Peyer's patch (tissue), 4 donors: Measurements from ENCODE around the gene RAB34. TPM values are rescaled to one million over a fixed set of nuclear protein-coding genes. Genes with fewer than 3 reads are reported as not detected.

Source experiments
- DNase-seq, 3 donors: peaks; one replicate each; pipeline ENCODE4 v3.0.0-alpha.2; 2017 to 2019
- H3K27ac ChIP-seq, 4 donors: fragments of 200-600 bp; sonication (generic); one replicate each; pipeline ENCODE4 v1.5.1; 2016 to 2019
- H3K27me3 ChIP-seq, 2 donors: fragments of 200-600 bp; sonication (generic); one replicate each; pipeline ENCODE4 v1.5.1; 2019
- H3K36me3 ChIP-seq, 3 donors: fragments of 200-600 bp; sonication (generic); one replicate each; pipeline ENCODE4 v1.5.1; 2016 to 2019
- H3K4me1 ChIP-seq, 4 donors: fragments of 200-600 bp; sonication (generic); one replicate each; pipeline ENCODE4 v1.5.1; 2016 to 2019
- H3K4me3 ChIP-seq, 4 donors: fragments of 200-600 bp; sonication (generic); 1 replicate in 3 of 4; 2 replicates in 1 of 4; pipeline ENCODE4 v1.5.1; 2016 to 2019; ENCODE audit warnings: mild to moderate bottlenecking in 1 of 4
- H3K9me3 ChIP-seq, 4 donors: fragments of 200-600 bp; sonication (generic); one replicate each; pipeline ENCODE4 v1.5.1; 2016 to 2019; ENCODE audit warnings: mild to moderate bottlenecking in 1 of 4
- CTCF ChIP-seq, 6 experiments: fragments of 450-650 bp in 4 of 6; fragments of 200-600 bp in 2 of 6; sonication (generic) in 1 of 6; IDR thresholded peaks; one replicate each; pipeline ENCODE4 v1.5.1; 2017 to 2019; ENCODE audit warnings: antibody characterized with exemption in 6 of 6, mild to moderate bottlenecking in 3 of 6, moderate library complexity in 1 of 6
- POLR2A ChIP-seq, 2 donors: fragments of 450-650 bp; IDR thresholded peaks; one replicate each; pipeline ENCODE4 v1.5.1; 2017; ENCODE audit warnings: antibody characterized with exemption in 2 of 2, mild to moderate bottlenecking in 2 of 2, moderate library complexity in 2 of 2
- total RNA-seq, 4 donors: library from RNA; depleted of rRNA; stranded (reverse); fragments of >200 nt; gene quantifications; one replicate each; pipeline ENCODE4 v1.1.0, GENCODE V29; 2016

RAB34 gene
- total RNA-seq, 4 donors from 2014 or later: 14.5 to 69.3 (median 30.2) TPM

- Histone ChIP-seq H3K4me1 (peaks cover 3 to 52% (median 34%) of the 10 kb centered on the region in 4 donors), H3K27me3 (no peaks in the 10 kb centered on the region), H3K9me3 (no peaks in the 10 kb centered on the region), H3K36me3 (peaks cover 0 to 20% (median 0%) of the 10 kb centered on the region in 3 donors), H3K27ac (peak overlapping the region; percentile 99 to 100 (median 99)), H3K4me3 (peak overlapping the region; percentile 79 to 97 (median 90))
- TF ChIP-seq POLR2A (IDR thresholded peaks at IDR 0.05) (peak; percentile 26 to 49), CTCF (IDR thresholded peaks at IDR 0.05) (no peak)
- peak; percentile 77 to 82 (median 80) for DNase-seq
Measured at GRCh38 chr17:28744104-28744971, 26.7 kb upstream of the RAB34 start.

- Histone ChIP-seq H3K36me3 (peaks cover 0 to 12% (median 0%) of the 10 kb centered on the region in 3 donors), H3K4me1 (peaks cover 3 to 48% (median 38%) of the 10 kb centered on the region in 4 donors), H3K27ac (peak within 1 kb of the TSS; percentile 99 to 100 (median 99)), H3K9me3 (no peaks in the 10 kb centered on the region), H3K4me3 (peak within 1 kb of the TSS; percentile 79 to 97 (median 90)), H3K27me3 (no peaks in the 10 kb centered on the region)
- peak; percentile 79 to 99 for TF ChIP-seq POLR2A (IDR thresholded peaks at IDR 0.05)
- peak in 4 of 6 experiments; percentile 24 to 68 (median 62) for TF ChIP-seq CTCF (IDR thresholded peaks at IDR 0.05)
- peak; percentile 89 to 93 (median 91) for DNase-seq
Measured at GRCh38 chr17:28743243-28744103, 25.8 kb upstream of the RAB34 start, which contains the start of gene TRAF4. TSS of gene TRAF4 (plus strand) at chr17:28744011. CDS start at chr17:28744113, 102 bp downstream.

GRCh38 chr17:28741358-28742349 lies 24.0 kb upstream of the RAB34 start:
- Histone ChIP-seq H3K4me1 (peaks cover 0 to 43% (median 29%) of the 10 kb centered on the region in 4 donors), H3K9me3 (no peaks in the 10 kb centered on the region), H3K36me3 (no peaks in the 10 kb centered on the region), H3K27ac (peak overlapping the region in 3 of 4 donors; percentile 99), H3K4me3 (no peak overlapping the region), H3K27me3 (no peaks in the 10 kb centered on the region)
- TF ChIP-seq CTCF (IDR thresholded peaks at IDR 0.05) (no peak), POLR2A (IDR thresholded peaks at IDR 0.05) (no peak)
- DNase-seq: peak in 2 of 3 donors; percentile 73 to 75

- Histone ChIP-seq H3K27ac (peak overlapping the region in 2 of 4 donors; percentile 99), H3K4me3 (no peak overlapping the region), H3K27me3 (no peaks in the 10 kb centered on the region), H3K9me3 (no peaks in the 10 kb centered on the region), H3K36me3 (no peaks in the 10 kb centered on the region), H3K4me1 (peaks cover 0 to 33% (median 21%) of the 10 kb centered on the region in 4 donors)
- TF ChIP-seq CTCF (IDR thresholded peaks at IDR 0.05) (no peak), POLR2A (IDR thresholded peaks at IDR 0.05) (no peak)
- no peak for DNase-seq
Measured at GRCh38 chr17:28740406-28741357, 23.0 kb upstream of the RAB34 start.
